Stomach (tissue), 9 donors: ENCODE results near the gene GPC4. TPM values are rescaled to one million over a fixed set of nuclear protein-coding genes. Genes with fewer than 3 reads are reported as not detected.
"Not testable (repeated sequence)": the region's sequence is repeated elsewhere in the genome, so short reads cannot be mapped to it uniquely, and the experiment has no call there.

Experiments used
- DNase-seq, 2 donors: peaks; one replicate each; pipeline versions ENCODE4 v3.0.0 to v3.0.0-alpha.2; 2013 to 2019
- H3K27ac ChIP-seq, 5 donors: fragments of 200-600 bp in 4 of 5; sonication (generic) in 4 of 5; one replicate each; pipeline ENCODE4 v1.5.1; 2013 to 2019; ENCODE audit warnings: mild to moderate bottlenecking in 1 of 5, moderate library complexity in 1 of 5
- H3K27me3 ChIP-seq, 3 donors: fragments of 200-600 bp; sonication (generic); one replicate each; pipeline ENCODE4 v1.5.1; 2017 to 2019; ENCODE audit warnings: mixed run types in 1 of 3
- H3K36me3 ChIP-seq, 4 donors: fragments of 200-600 bp; sonication (generic); 1 replicate in 3 of 4; 2 replicates in 1 of 4; pipeline ENCODE4 v1.5.1; 2016 to 2019
- H3K4me1 ChIP-seq, 4 donors: fragments of 200-600 bp; sonication (generic); one replicate each; pipeline ENCODE4 v1.5.1; 2016 to 2019
- H3K4me3 ChIP-seq, 4 donors: fragments of 200-600 bp; sonication (generic) in 3 of 4; one replicate each; pipeline ENCODE4 v1.5.1; 2016 to 2019; ENCODE audit warnings: mild to moderate bottlenecking in 1 of 4
- H3K9me3 ChIP-seq, 4 donors: fragments of 200-600 bp; sonication (generic); one replicate each; pipeline ENCODE4 v1.5.1; 2016 to 2019
- CTCF ChIP-seq, 7 experiments: fragments of 450-650 bp in 4 of 7; fragments of 200-600 bp in 3 of 7; sonication (generic) in 3 of 7; IDR thresholded peaks; one replicate each; pipeline ENCODE4 v1.5.1; 2016 to 2019; ENCODE audit warnings: antibody characterized with exemption in 7 of 7, control low read depth in 2 of 7, mild to moderate bottlenecking in 1 of 7
- EP300 ChIP-seq: sonication (generic); formaldehyde crosslinking; IDR thresholded peaks from one replicate; pipeline ENCODE4 v1.6.1; 2017; ENCODE audit warnings: antibody characterized with exemption
- POLR2A ChIP-seq, 4 donors: fragments of 450-650 bp; IDR thresholded peaks; one replicate each; pipeline ENCODE4 v1.6.1; 2016; ENCODE audit warnings: antibody characterized with exemption in 4 of 4, control low read depth in 2 of 4, mild to moderate bottlenecking in 1 of 4, moderate library complexity in 1 of 4
- POLR2AphosphoS5 ChIP-seq, 3 donors: sonication (generic); formaldehyde crosslinking; IDR thresholded peaks; one replicate each; pipeline ENCODE4 v1.6.1; 2016; ENCODE audit warnings: antibody characterized with exemption in 3 of 3
- WGBS, 5 donors: extraction: QIAGEN DNeasy Blood & Tissue Kit in 3 of 5; methylation state at CpG; one replicate each; pipeline versions ENCODE4 v1.1.5 to v1.1.7; 2013 to 2018; 5-methylcytosine and 5-hydroxymethylcytosine counted together
- intact Hi-C: fragments of 100-400 bp; cut with DNase I; formaldehyde crosslinking; loops from one replicate; pipeline ENCODE4 v1.15.1; 2023; ENCODE audit warnings: low total_unique reads
- polyA plus RNA-seq, 3 donors: library from polyadenylated mRNA; stranded (reverse); fragments of 200-250 nt; gene quantifications; one replicate each; pipeline ENCODE4 v1.2.3, GENCODE V29; 2013
- total RNA-seq, 5 donors: library from RNA; depleted of rRNA; stranded (reverse); fragments of >200 nt; gene quantifications; one replicate each; pipeline versions ENCODE4 v1.1.0 to v1.2.3, GENCODE V29; 2014 to 2016
- donor health status: healthy with polysubstance abuse.
- donor health status: Bipolar disorder and iron deficiency.
- donor health status: healthy.

Gene GPC4
- total and polyA plus RNA-seq, 8 donors = 3.5 to 32.1 (median 14.7) TPM

- peaks cover 0 to 5% (median 0%) of the 10 kb centered on the region in 3 donors for H3K27me3 ChIP-seq
- no peak overlapping the region for H3K4me3 ChIP-seq
- no peaks in the 10 kb centered on the region for H3K36me3 ChIP-seq
- no peak overlapping the region for H3K27ac ChIP-seq
- no peak for DNase-seq
- TF ChIP-seq EP300 (no peak), POLR2A (IDR thresholded peaks at IDR 0.05) (no peak), CTCF (IDR thresholded peaks at IDR 0.05) (no peak), POLR2AphosphoS5 (IDR thresholded peaks at IDR 0.05) (no peak)
- 40 to 73% (median 50%) methylated on average over 1 of the region's 1 CpG for WGBS, 5 donors
- intact Hi-C loops = no loop called here
- peaks cover 0 to 4% (median 0%) of the 10 kb centered on the region in 4 donors for H3K9me3 ChIP-seq
- peaks cover 0 to 7% (median 0%) of the 10 kb centered on the region in 4 donors for H3K4me1 ChIP-seq
Measured at GRCh38 chrX:133294126-133294525, 121.2 kb downstream of the GPC4 start.

- no peak for TF ChIP-seq EP300
- no peak for TF ChIP-seq POLR2A (IDR thresholded peaks at IDR 0.05)
- TF ChIP-seq CTCF (IDR thresholded peaks at IDR 0.05) = no peak
- TF ChIP-seq POLR2AphosphoS5 (IDR thresholded peaks at IDR 0.05) = no peak
- no peak for DNase-seq
- WGBS, 5 donors = 85 to 97% (median 93%) methylated on average over 4 of the region's 4 CpGs
Measured at GRCh38 chrX:133290076-133290475, 125.2 kb downstream of the GPC4 start.

GRCh38 chrX:133287860-133288259 lies 127.4 kb downstream of the GPC4 start:
- intact Hi-C loops = no loop called here
- TF ChIP-seq POLR2A (IDR thresholded peaks at IDR 0.05) (no peak), EP300 (no peak), CTCF (IDR thresholded peaks at IDR 0.05) (no peak), POLR2AphosphoS5 (IDR thresholded peaks at IDR 0.05) (no peak)
- no peak for DNase-seq
- WGBS, 5 donors = 59 to 96% (median 77%) methylated on average over 1 of the region's 1 CpG
- Histone ChIP-seq H3K27me3 (no peaks in the 10 kb centered on the region), H3K9me3 (peaks cover 0 to 4% (median 0%) of the 10 kb centered on the region in 4 donors), H3K27ac (no peak overlapping the region), H3K36me3 (no peaks in the 10 kb centered on the region), H3K4me3 (no peak overlapping the region), H3K4me1 (no peaks in the 10 kb centered on the region)

More at GRCh38 chrX:133290076-133290475, 125.2 kb downstream of the GPC4 start:
- Histone ChIP-seq H3K9me3 (peaks cover 0 to 4% (median 0%) of the 10 kb centered on the region in 4 donors), H3K27ac (no peak overlapping the region), H3K4me1 (no peaks in the 10 kb centered on the region), H3K4me3 (no peak overlapping the region), H3K36me3 (no peaks in the 10 kb centered on the region), H3K27me3 (no peaks in the 10 kb centered on the region)
- intact Hi-C loops = no loop called here

DNA sequence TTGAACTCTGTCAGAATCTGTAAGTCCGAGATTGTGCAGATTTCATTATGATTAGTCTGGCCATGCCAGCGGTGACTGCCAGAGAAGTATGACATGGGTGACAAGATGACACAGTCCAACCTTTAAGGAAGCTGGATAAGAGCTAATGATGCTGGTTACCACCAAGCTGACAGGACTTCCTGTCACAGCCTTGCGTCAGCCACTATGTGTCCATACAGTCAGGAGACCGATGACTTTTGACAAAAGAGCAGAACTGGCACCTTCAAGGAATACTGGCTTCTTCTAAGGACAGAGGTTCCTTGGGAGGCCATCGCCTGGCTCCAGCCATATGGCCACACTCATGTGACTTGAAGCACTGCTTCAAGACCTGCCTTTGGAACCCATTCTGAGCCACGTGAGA lies 129.9 kb downstream of the GPC4 start:
- Histone ChIP-seq H3K27ac (no peak overlapping the region), H3K27me3 (no peaks in the 10 kb centered on the region), H3K9me3 (peaks cover 0 to 8% (median 2%) of the 10 kb centered on the region in 4 donors), H3K36me3 (no peaks in the 10 kb centered on the region), H3K4me3 (no peak overlapping the region), H3K4me1 (no peaks in the 10 kb centered on the region)
- no peak for DNase-seq
- intact Hi-C loops = no loop called here
- TF ChIP-seq POLR2A (IDR thresholded peaks at IDR 0.05) = no peak
- no peak for TF ChIP-seq CTCF (IDR thresholded peaks at IDR 0.05)
- TF ChIP-seq POLR2AphosphoS5 (IDR thresholded peaks at IDR 0.05) = no peak
- no peak for TF ChIP-seq EP300
- 79 to 90% (median 87%) methylated on average over 5 to 6 of the region's 6 CpGs for WGBS, 5 donors

DNA sequence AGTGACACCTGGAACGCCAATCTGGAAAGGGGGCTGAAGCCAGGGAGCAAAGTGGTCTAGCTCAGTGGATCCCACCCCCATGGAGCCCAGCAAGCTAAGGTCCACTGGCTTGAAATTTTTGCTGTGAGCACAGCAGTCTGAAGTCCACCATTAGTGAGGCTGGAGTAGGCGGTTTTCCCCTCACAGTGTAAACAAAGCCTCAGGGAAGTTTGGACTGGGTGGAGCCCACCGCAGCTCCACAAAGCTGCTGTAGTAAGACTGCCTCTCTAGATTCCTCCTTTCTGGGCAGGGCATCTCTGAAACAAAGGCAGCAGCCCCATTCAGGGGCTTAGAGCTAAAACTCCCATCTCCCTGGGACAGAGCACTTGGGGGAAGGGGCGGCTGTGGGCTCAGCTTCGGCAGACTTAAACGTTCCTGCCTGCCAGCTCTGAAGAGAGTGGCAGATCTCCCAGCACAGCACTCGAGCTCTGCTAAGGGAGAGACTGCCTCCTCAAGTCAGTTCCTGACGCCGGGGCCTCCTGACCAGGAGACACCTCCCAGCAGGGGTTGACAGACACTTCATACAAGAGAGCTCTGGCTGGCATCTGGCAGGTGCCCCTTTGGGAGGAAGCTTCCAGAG lies 136.1 kb downstream of the GPC4 start:
- H3K27me3 ChIP-seq, H3K36me3 ChIP-seq, H3K27ac ChIP-seq, intact Hi-C loops, H3K4me3 ChIP-seq, H3K4me1 ChIP-seq, DNase-seq: not testable (repeated sequence)
- WGBS, 5 donors = 60 to 81% (median 73%) methylated on average over 2 to 9 of the region's 9 CpGs
- H3K9me3 ChIP-seq = peaks cover 0 to 21% (median 4%) of the 10 kb centered on the region in 4 donors
